H1 (cell line): ENCODE results near the gene WNT5A. TPM values are rescaled to one million over a fixed set of nuclear protein-coding genes. Genes with fewer than 3 reads are reported as not detected.

Source experiments
- CTCF ChIA-PET: fragments of 300-600 bp; sonication (Branson Sonifier 250); formaldehyde crosslinking; loops from one replicate; lab custom pipeline; 2021; ENCODE audit not compliant: partially characterized antibody; lab: Charles Lee
- POLR2A ChIA-PET: fragments of 300-600 bp; sonication (Branson Sonifier 250); formaldehyde crosslinking; loops from one replicate; lab custom pipeline; 2021; ENCODE audit warnings: inconsistent platforms; ENCODE audit not compliant: partially characterized antibody; lab: Charles Lee
- DNase-seq, 2 experiments: peaks; one replicate each; pipeline versions ENCODE4 v3.0.0 to v3.0.0-alpha.2; 2010 to 2022; ENCODE audit warnings: low spot score in 2 of 2, low read depth in 1 of 2, mixed read lengths in 1 of 2
- FAIRE-seq: peaks from 2 replicates; lab custom pipeline; 2011; peaks lifted over from hg19 to GRCh38; lab: Jason Lieb, UNC
- H2AFZ ChIP-seq: 2 replicates; pipeline ENCODE4 v1.8.1; 2012; ENCODE audit warnings: low read length, inconsistent platforms
- H2AK5ac ChIP-seq: 2 replicates; pipeline ENCODE4 v1.6.1; 2013; ENCODE audit warnings: low read depth, low read length
- H2BK120ac ChIP-seq: replicated peaks from 2 replicates; pipeline ENCODE3; 2013; ENCODE audit warnings: low read depth, low read length, inconsistent platforms
- H2BK12ac ChIP-seq: 2 replicates; pipeline ENCODE4 v1.6.1; 2013; ENCODE audit warnings: low read depth, low read length
- H2BK15ac ChIP-seq: 2 replicates; pipeline ENCODE4 v1.6.1; 2013; ENCODE audit warnings: low read length
- H2BK20ac ChIP-seq: 2 replicates; pipeline ENCODE4 v1.6.1; 2013; ENCODE audit warnings: low read length
- H2BK5ac ChIP-seq: 2 replicates; pipeline ENCODE4 v1.6.1; 2013; ENCODE audit warnings: low read depth, low read length
- H3K14ac ChIP-seq: 2 replicates; pipeline ENCODE4 v1.6.1; 2013; ENCODE audit warnings: inconsistent platforms; ENCODE audit not compliant: insufficient read length
- H3K18ac ChIP-seq: 2 replicates; pipeline ENCODE4 v1.6.1; 2013; ENCODE audit warnings: low read length; ENCODE audit errors: extremely low read depth
- H3K23ac ChIP-seq: 2 replicates; pipeline ENCODE4 v1.6.1; 2013; ENCODE audit warnings: inconsistent platforms; ENCODE audit not compliant: insufficient read length
- H3K23me2 ChIP-seq: 2 replicates; pipeline ENCODE4 v1.6.1; 2013; ENCODE audit warnings: low read depth, low read length
- H3K27ac ChIP-seq: 2 replicates; pipeline ENCODE4 v1.6.1; 2011; ENCODE audit warnings: low read depth, low read length, inconsistent platforms
- H3K27me3 ChIP-seq, 4 experiments: replicated peaks in 1 of 4; 1 replicate in 1 of 4; 2 replicates in 3 of 4; pipeline versions ENCODE4 v1.6.1 to v1.8.1; 2011 to 2013; ENCODE audit warnings: low read length in 3 of 4, mild to moderate bottlenecking in 3 of 4, inconsistent platforms in 2 of 4, mixed read lengths in 2 of 4, moderate library complexity in 1 of 4; ENCODE audit not compliant: control insufficient read depth in 3 of 4, insufficient read depth in 3 of 4; ENCODE audit errors: extremely low read depth in 1 of 4
- H3K36me3 ChIP-seq, 4 experiments: 2 replicates each; pipeline versions ENCODE4 v1.6.1 to v1.8.1; 2011 to 2013; ENCODE audit warnings: mild to moderate bottlenecking in 4 of 4, low read length in 3 of 4, moderate library complexity in 2 of 4, control low read depth in 1 of 4, inconsistent platforms in 1 of 4; ENCODE audit not compliant: insufficient read depth in 4 of 4, control insufficient read depth in 2 of 4
- H3K4ac ChIP-seq: replicated peaks from 2 replicates; pipeline ENCODE3; 2013; ENCODE audit warnings: low read length, low read depth, mixed read lengths, inconsistent platforms; ENCODE audit not compliant: insufficient read length
- H3K4me1 ChIP-seq, 4 experiments: replicated peaks in 1 of 4; 1 replicate in 1 of 4; 2 replicates in 3 of 4; pipeline versions ENCODE4 v1.6.1 to v1.8.1; 2011 to 2013; ENCODE audit warnings: low read length in 3 of 4, inconsistent platforms in 2 of 4, mixed read lengths in 1 of 4; ENCODE audit not compliant: insufficient read depth in 4 of 4, control insufficient read depth in 3 of 4
- H3K4me2 ChIP-seq, 2 experiments: 2 replicates each; pipeline versions ENCODE4 v1.6.1 to v1.8.1; 2011 to 2013; ENCODE audit warnings: low read depth in 2 of 2, low read length in 2 of 2, control low read depth in 1 of 2, inconsistent platforms in 1 of 2, mild to moderate bottlenecking in 1 of 2; ENCODE audit not compliant: insufficient read depth in 1 of 2
- H3K4me3 ChIP-seq, 4 experiments: fragments of 200-600, 300-600 bp in 1 of 4; sonication (generic), shearing (Covaris generic), sonication (Bioruptor Twin) in 1 of 4; 2 replicates each; pipeline versions ENCODE4 v1.5.1 to v1.8.1; 2011 to 2016; ENCODE audit warnings: low read length in 4 of 4, low read depth in 3 of 4, control low read depth in 2 of 4, inconsistent platforms in 2 of 4, mild to moderate bottlenecking in 2 of 4, mixed read lengths in 1 of 4, moderate library complexity in 1 of 4; ENCODE audit not compliant: insufficient read depth in 2 of 4; ENCODE audit errors: extremely low read depth in 1 of 4
- H3K56ac ChIP-seq: replicated peaks from 2 replicates; pipeline ENCODE3; 2013; ENCODE audit warnings: low read depth, mild to moderate bottlenecking, mixed read lengths, low read length, inconsistent platforms; ENCODE audit not compliant: insufficient read length
- H3K79me1 ChIP-seq: 2 replicates; pipeline ENCODE4 v1.6.1; 2013; ENCODE audit warnings: low read depth, low read length, control low read depth
- H3K79me2 ChIP-seq, 2 experiments: 2 replicates each; pipeline versions ENCODE4 v1.6.1 to v1.8.1; 2012 to 2013; ENCODE audit warnings: low read length in 2 of 2, mild to moderate bottlenecking in 2 of 2, inconsistent platforms in 1 of 2; ENCODE audit not compliant: insufficient read depth in 2 of 2, control insufficient read depth in 1 of 2
- H3K9ac ChIP-seq, 4 experiments: replicated peaks in 1 of 4; 1 replicate in 1 of 4; 2 replicates in 3 of 4; pipeline versions ENCODE4 v1.6.1 to v1.8.1; 2011 to 2013; ENCODE audit warnings: low read depth in 3 of 4, low read length in 3 of 4, control low read depth in 2 of 4, mild to moderate bottlenecking in 2 of 4, moderate library complexity in 2 of 4, inconsistent platforms in 1 of 4; ENCODE audit errors: extremely low read depth in 1 of 4
- H3K9me3 ChIP-seq, 2 experiments: 2 replicates each; pipeline versions ENCODE4 v1.6.1 to v1.8.1; 2012 to 2013; ENCODE audit warnings: mild to moderate bottlenecking in 2 of 2, moderate library complexity in 2 of 2, control low read depth in 1 of 2, inconsistent platforms in 1 of 2, low read depth in 1 of 2, low read length in 1 of 2, mixed read lengths in 1 of 2; ENCODE audit not compliant: insufficient read depth in 2 of 2
- H4K20me1 ChIP-seq, 2 experiments: replicated peaks in 1 of 2; 2 replicates each; pipeline versions ENCODE3 to v1.8.1; 2011 to 2013; ENCODE audit warnings: inconsistent platforms in 2 of 2, low read length in 2 of 2, mild to moderate bottlenecking in 1 of 2; ENCODE audit not compliant: insufficient read depth in 2 of 2, control insufficient read depth in 1 of 2
- H4K5ac ChIP-seq: 2 replicates; pipeline ENCODE4 v1.6.1; 2013; ENCODE audit warnings: low read length, low read depth, mixed read lengths, inconsistent platforms; ENCODE audit not compliant: insufficient read length
- H4K8ac ChIP-seq: 2 replicates; pipeline ENCODE4 v1.8.0; 2013; ENCODE audit warnings: mild to moderate bottlenecking, moderate library complexity, low read length, inconsistent platforms; ENCODE audit not compliant: insufficient read depth; ENCODE audit errors: extremely low read depth
- H4K91ac ChIP-seq: replicated peaks from 2 replicates; pipeline ENCODE3; 2013; ENCODE audit warnings: low read length, mixed read lengths, inconsistent platforms; ENCODE audit not compliant: insufficient read length
- EGR1 ChIP-seq: IDR thresholded peaks from 2 replicates; pipeline ENCODE4 v1.6.1; 2011; ENCODE audit warnings: low read depth, low read length, borderline replicate concordance
- EZH2 ChIP-seq: fragments of 200-600 bp; sonication (generic); IDR thresholded peaks from 2 replicates; pipeline ENCODE4 v1.7.1; 2012; ENCODE audit warnings: low read depth, mild to moderate bottlenecking, moderate library complexity, low read length, inconsistent platforms; ENCODE audit not compliant: severe bottlenecking
- WGBS, 2 experiments: shearing (Covaris generic) in 1 of 2; methylation state at CpG; one replicate each; pipeline versions ENCODE4 v1.1.6 to v1.1.7; 2013 to 2015; ENCODE audit warnings: low lambda C conversion rate in 2 of 2, mixed read lengths in 2 of 2, inconsistent platforms in 1 of 2, low coverage in 1 of 2, missing lambda C conversion rate in 1 of 2; ENCODE audit not compliant: insufficient replicate concordance in 2 of 2, insufficient coverage in 1 of 2, insufficient read length in 1 of 2; ENCODE audit errors: extremely low coverage in 1 of 2, missing lambda C conversion rate in 1 of 2; 5-methylcytosine and 5-hydroxymethylcytosine counted together
- polyA plus RNA-seq, 7 experiments: library from polyadenylated mRNA; depleted of rRNA in 3 of 7; stranded (reverse) in 5 of 7; unstranded in 2 of 7; fragments of >200 nt in 5 of 7; fragments of 200-250 nt in 2 of 7; gene quantifications; 1 replicate in 5 of 7; 2 replicates in 1 of 7; 4 replicates in 1 of 7; pipeline versions ENCODE4 v1.2.1 to v1.2.3, GENCODE V29; 2011 to 2013; ENCODE audit warnings: missing spikeins in 2 of 7, mixed read lengths in 2 of 7
- total RNA-seq: library from RNA; stranded (reverse); fragmentation: NEBNext Ultra II Directional; extraction: Animal tissue kit (Norgen Biotek cat#: 25700); gene quantifications from 2 replicates; pipeline ENCODE4 v1.2.1, GENCODE V29; 2021

The WNT5A gene
- total and polyA plus RNA-seq, 2 of the 8 experiments (the other 6 are each of a cell fraction or from before 2014, with no cell fraction given) = 3.9 to 5.6 TPM

DNA sequence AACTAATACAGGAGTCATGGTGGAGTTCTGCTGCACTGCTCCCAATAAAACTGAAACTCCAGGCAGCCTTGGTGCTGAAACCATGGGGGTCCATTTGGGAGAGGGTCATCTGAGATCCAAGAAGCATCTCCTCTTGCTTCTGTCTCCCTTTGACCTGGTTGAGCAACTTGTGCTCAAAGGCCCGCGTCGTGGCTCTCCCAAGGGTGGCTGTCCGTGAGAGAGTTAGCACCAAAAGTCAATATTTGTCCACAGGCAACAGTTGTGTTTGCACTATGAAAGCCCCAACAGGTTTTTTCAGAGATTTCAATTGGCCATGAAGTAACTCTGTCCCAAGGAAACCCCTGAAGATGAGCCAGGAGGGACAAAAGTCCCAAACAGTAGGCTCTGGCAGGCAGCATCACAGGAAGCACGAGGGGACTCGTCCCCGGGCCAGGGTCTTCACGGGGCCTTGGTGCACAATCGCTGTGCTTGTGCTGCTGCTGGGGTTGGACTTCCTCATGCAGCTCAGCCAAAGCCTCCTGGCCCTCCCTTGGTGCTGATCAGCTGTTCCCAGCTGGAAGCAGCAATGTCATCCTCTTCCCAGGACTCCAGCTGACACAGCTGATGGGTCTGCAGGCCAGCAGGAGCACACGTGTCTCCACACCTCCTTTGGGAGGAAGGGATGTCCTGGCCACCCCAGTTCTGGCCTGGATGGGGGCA, 39.4 kb upstream of the WNT5A start:
- Histone ChIP-seq H4K91ac (no peak overlapping the region), H3K79me2 (no peaks in the 10 kb centered on the region), H4K5ac (no peak overlapping the region), H3K23ac (no peak overlapping the region), H2BK120ac (no peak overlapping the region), H2AK5ac (no peak overlapping the region), H3K36me3 (no peaks in the 10 kb centered on the region), H2BK5ac (no peak overlapping the region), H3K79me1 (no peaks in the 10 kb centered on the region), H3K9ac (no peak overlapping the region), H3K23me2 (no peaks in the 10 kb centered on the region), H2BK12ac (no peak overlapping the region), H3K4me3 (no peak overlapping the region), H3K9me3 (no peaks in the 10 kb centered on the region), H3K27ac (no peak overlapping the region), H3K14ac (no peak overlapping the region), H3K18ac (no peak overlapping the region), H4K20me1 (no peaks in the 10 kb centered on the region), H4K8ac (no peak overlapping the region), H2BK15ac (no peak overlapping the region), H2AFZ (no peak overlapping the region), H3K4me1 (peaks cover 7 to 17% (median 13%) of the 10 kb centered on the region in 4 experiments; a peak in 6 of 7 replicates), H3K4me2 (no peak overlapping the region), H3K4ac (no peak overlapping the region), H2BK20ac (no peak overlapping the region), H3K56ac (no peak overlapping the region), H3K27me3 (peaks cover 0 to 2% (median 0%) of the 10 kb centered on the region in 4 experiments; a peak in 1 of 7 replicates)
- FAIRE-seq (no peak), DNase-seq (no peak)
- TF ChIP-seq EZH2 = no peak
- no peak for TF ChIP-seq EGR1
- ChIA-PET POLR2A (no interaction called here), CTCF (no interaction called here)
- WGBS, 2 experiments = 91% methylated on average over 10 of the region's 10 CpGs; no CpG with 5 or more reads in 1 of the 2 experiments
